Endothelial cell of umbilical vein (primary cell): Measurements from ENCODE around the gene PLXNA3. TPM values are rescaled to one million over a fixed set of nuclear protein-coding genes. Genes with fewer than 3 reads are reported as not detected.

Source experiments
- BruUV-seq: library from RNA; stranded (reverse); fragments of 400-500 nt; replicated peaks from 2 replicates; lab custom pipeline; 2021; lab: Mats Ljungman, UMichigan
- CTCF ChIA-PET: fragments of 300-600, 350-600 bp; sonication (Branson Sonifier 250); formaldehyde crosslinking; loops from one replicate; lab custom pipeline; 2021; ENCODE audit warnings: antibody characterized with exemption, inconsistent platforms; lab: Charles Lee
- POLR2A ChIA-PET: fragments of 300-600, 350-600 bp; sonication (Branson Sonifier 250); formaldehyde crosslinking; loops from one replicate; lab custom pipeline; 2021; ENCODE audit warnings: antibody characterized with exemption, inconsistent platforms; lab: Charles Lee
- DNase-seq: peaks from one replicate; pipeline ENCODE4 v3.0.0-alpha.2; 2011; ENCODE audit warnings: low read depth, low spot score
- FAIRE-seq: peaks from 2 replicates; lab custom pipeline; 2011; peaks lifted over from hg19 to GRCh38; lab: Jason Lieb, UNC
- H2AFZ ChIP-seq: 2 replicates; pipeline ENCODE4 v1.6.0; 2012; ENCODE audit warnings: low read depth, low read length, control low read depth, inconsistent platforms
- H3K27ac ChIP-seq: 2 replicates; pipeline ENCODE4 v1.5.1; 2011; ENCODE audit warnings: low read depth, mild to moderate bottlenecking, control low read depth, low read length, moderate library complexity; ENCODE audit not compliant: insufficient read depth
- H3K27me3 ChIP-seq, 2 experiments: 2 replicates each; pipeline versions ENCODE4 v1.6.0 to v1.6.1; 2011; ENCODE audit warnings: low read length in 2 of 2, mixed read lengths in 1 of 2; ENCODE audit not compliant: control insufficient read depth in 2 of 2, insufficient read depth in 2 of 2
- H3K36me3 ChIP-seq, 2 experiments: 2 replicates in 1 of 2; 3 replicates in 1 of 2; pipeline ENCODE4 v1.5.1; 2011; ENCODE audit warnings: low read length in 2 of 2, mild to moderate bottlenecking in 1 of 2, moderate library complexity in 1 of 2; ENCODE audit not compliant: control insufficient read depth in 2 of 2, insufficient read depth in 2 of 2; ENCODE audit errors: extremely low read depth in 1 of 2
- H3K4me1 ChIP-seq: 3 replicates; pipeline ENCODE4 v1.5.1; 2011; ENCODE audit warnings: mild to moderate bottlenecking, low read length; ENCODE audit not compliant: control insufficient read depth, insufficient read depth; ENCODE audit errors: extremely low read depth
- H3K4me2 ChIP-seq: 2 replicates; pipeline ENCODE4 v1.6.1; 2011; ENCODE audit warnings: low read length, control low read depth, mixed read lengths; ENCODE audit not compliant: insufficient read depth
- H3K4me3 ChIP-seq, 3 experiments: fragments of 200-600 bp in 1 of 3; sonication (generic), shearing (Covaris generic) in 1 of 3; replicated peaks in 1 of 3; 2 replicates each; pipeline ENCODE4 v1.5.1; 2011 to 2016; ENCODE audit warnings: control low read depth in 3 of 3, low read length in 3 of 3, mild to moderate bottlenecking in 2 of 3, inconsistent platforms in 1 of 3, low read depth in 1 of 3, moderate library complexity in 1 of 3; ENCODE audit not compliant: insufficient read depth in 1 of 3
- H3K79me2 ChIP-seq: 2 replicates; pipeline ENCODE4 v1.6.0; 2012; ENCODE audit warnings: low read length, inconsistent platforms; ENCODE audit not compliant: control insufficient read depth, insufficient read depth
- H3K9ac ChIP-seq: replicated peaks from 2 replicates; pipeline ENCODE3; 2011; ENCODE audit warnings: low read length, control low read depth; ENCODE audit not compliant: insufficient read depth; ENCODE audit errors: extremely low read depth
- H3K9me1 ChIP-seq: replicated peaks from 3 replicates; pipeline ENCODE4 v1.6.0; 2011; ENCODE audit warnings: mild to moderate bottlenecking, low read length; ENCODE audit not compliant: control insufficient read depth, insufficient read depth; ENCODE audit errors: extremely low read depth
- H3K9me3 ChIP-seq: replicated peaks from 2 replicates; pipeline ENCODE4 v1.5.1; 2012; ENCODE audit warnings: low read length, inconsistent platforms; ENCODE audit not compliant: control insufficient read depth, insufficient read depth
- H4K20me1 ChIP-seq: replicated peaks from 2 replicates; pipeline ENCODE3; 2011; ENCODE audit warnings: mild to moderate bottlenecking, low read length; ENCODE audit not compliant: control insufficient read depth, insufficient read depth; ENCODE audit errors: extremely low read depth
- EZH2 ChIP-seq: IDR thresholded peaks from 2 replicates; pipeline ENCODE4 v1.6.1; 2012; ENCODE audit warnings: borderline replicate concordance, low read depth, mild to moderate bottlenecking, moderate library complexity, low read length, inconsistent platforms; ENCODE audit not compliant: severe bottlenecking
- FOS ChIP-seq: IDR thresholded peaks from 2 replicates; pipeline ENCODE4 v1.6.1; 2011; ENCODE audit warnings: mild to moderate bottlenecking, low read length, moderate library complexity, borderline replicate concordance; ENCODE audit not compliant: insufficient read depth
- GATA2 ChIP-seq: IDR thresholded peaks from 2 replicates; pipeline ENCODE4 v1.7.0; 2011; ENCODE audit warnings: low read depth, mild to moderate bottlenecking, moderate library complexity, mixed read lengths, low read length; ENCODE audit not compliant: insufficient read length, insufficient read depth
- JUN ChIP-seq: IDR thresholded peaks from 2 replicates; pipeline ENCODE4 v1.6.1; 2011; ENCODE audit warnings: borderline replicate concordance, low read depth; ENCODE audit not compliant: insufficient read length, insufficient read depth
- MYC ChIP-seq: IDR thresholded peaks from one replicate; pipeline ENCODE4 v1.6.1; 2011; ENCODE audit warnings: mild to moderate bottlenecking, low read depth, low read length
- POLR2A ChIP-seq: IDR thresholded peaks from 2 replicates; pipeline ENCODE4 v1.6.1; 2012; ENCODE audit warnings: low read depth, mild to moderate bottlenecking, control low read depth, low read length
- POLR2AphosphoS5 ChIP-seq: IDR thresholded peaks from 2 replicates; pipeline ENCODE4 v1.6.1; 2012; ENCODE audit warnings: low read depth, mild to moderate bottlenecking, control low read depth, low read length, moderate library complexity; ENCODE audit not compliant: insufficient read depth
- dilution Hi-C: fragments of 300-500 bp; cut with MboI; formaldehyde crosslinking; loops from one replicate; pipeline ENCODE4 v1.15.0; 2019; ENCODE audit warnings: low sequenced_read_pairs; ENCODE audit not compliant: extremely low pct_ligation_motif_present
- intact Hi-C: fragments of 100-400 bp; cut with micrococcal nuclease; formaldehyde crosslinking; loops from one replicate; pipeline ENCODE4 v1.10.0; 2022
- polyA plus RNA-seq, 4 experiments: library from polyadenylated mRNA; depleted of rRNA in 3 of 4; stranded (reverse) in 3 of 4; unstranded in 1 of 4; fragments of >200 nt; gene quantifications; 2 replicates each; pipeline versions ENCODE4 v1.2.1 to v1.2.3, GENCODE V29; 2011 to 2012; ENCODE audit warnings: missing spikeins in 1 of 4
- total RNA-seq: library from RNA; stranded (reverse); gene quantifications from 2 replicates; pipeline ENCODE4 v1.2.3, GENCODE V29; 2021
- TF ChIP-seq, protein P1 (sequence below): IDR thresholded peaks from 2 replicates; pipeline ENCODE4 v1.6.1; 2011; ENCODE audit not compliant: insufficient read depth, insufficient read length
- TF ChIP-seq, protein P2 (sequence below), 2 donors: IDR thresholded peaks; 1 replicate in 1 of 2; 2 replicates in 1 of 2; pipeline ENCODE4 v1.5.1; 2011; ENCODE audit warnings: low read length in 2 of 2, mild to moderate bottlenecking in 2 of 2, moderate library complexity in 2 of 2, control low read depth in 1 of 2, inconsistent platforms in 1 of 2, low read depth in 1 of 2; ENCODE audit not compliant: insufficient read depth in 1 of 2; ENCODE audit errors: extremely low read depth in 1 of 2

PLXNA3 gene
- total and polyA plus RNA-seq, 2 donors (not counting 3 experiments of a cell fraction or from before 2014, with no cell fraction given): 56.8 to 58.6 TPM

DNA sequence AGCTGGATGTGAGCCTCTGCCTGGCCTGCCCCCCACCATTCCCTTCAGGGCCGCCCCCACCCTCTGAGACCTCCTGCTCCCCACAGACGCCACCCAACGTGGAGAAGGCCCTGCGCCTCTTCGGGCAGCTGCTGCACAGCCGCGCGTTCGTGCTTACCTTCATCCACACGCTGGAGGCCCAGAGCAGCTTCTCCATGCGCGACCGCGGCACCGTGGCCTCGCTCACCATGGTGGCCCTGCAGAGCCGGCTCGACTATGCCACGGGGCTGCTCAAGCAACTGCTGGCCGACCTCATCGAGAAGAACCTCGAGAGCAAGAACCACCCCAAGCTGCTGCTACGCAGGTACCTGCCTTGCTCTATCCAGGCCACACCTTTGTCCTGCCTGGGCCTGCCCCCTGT is 10.1 kb downstream of the PLXNA3 start:
- intact Hi-C loops: no loop called here
- TF ChIP-seq MYC (no peak), FOS (no peak), POLR2A (no peak), JUN (no peak), EZH2 (no peak), GATA2 (no peak), POLR2AphosphoS5 (no peak)
- TF ChIP-seq, protein P1, sequence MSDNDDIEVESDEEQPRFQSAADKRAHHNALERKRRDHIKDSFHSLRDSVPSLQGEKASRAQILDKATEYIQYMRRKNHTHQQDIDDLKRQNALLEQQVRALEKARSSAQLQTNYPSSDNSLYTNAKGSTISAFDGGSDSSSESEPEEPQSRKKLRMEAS: no peak
- TF ChIP-seq, protein P2, sequence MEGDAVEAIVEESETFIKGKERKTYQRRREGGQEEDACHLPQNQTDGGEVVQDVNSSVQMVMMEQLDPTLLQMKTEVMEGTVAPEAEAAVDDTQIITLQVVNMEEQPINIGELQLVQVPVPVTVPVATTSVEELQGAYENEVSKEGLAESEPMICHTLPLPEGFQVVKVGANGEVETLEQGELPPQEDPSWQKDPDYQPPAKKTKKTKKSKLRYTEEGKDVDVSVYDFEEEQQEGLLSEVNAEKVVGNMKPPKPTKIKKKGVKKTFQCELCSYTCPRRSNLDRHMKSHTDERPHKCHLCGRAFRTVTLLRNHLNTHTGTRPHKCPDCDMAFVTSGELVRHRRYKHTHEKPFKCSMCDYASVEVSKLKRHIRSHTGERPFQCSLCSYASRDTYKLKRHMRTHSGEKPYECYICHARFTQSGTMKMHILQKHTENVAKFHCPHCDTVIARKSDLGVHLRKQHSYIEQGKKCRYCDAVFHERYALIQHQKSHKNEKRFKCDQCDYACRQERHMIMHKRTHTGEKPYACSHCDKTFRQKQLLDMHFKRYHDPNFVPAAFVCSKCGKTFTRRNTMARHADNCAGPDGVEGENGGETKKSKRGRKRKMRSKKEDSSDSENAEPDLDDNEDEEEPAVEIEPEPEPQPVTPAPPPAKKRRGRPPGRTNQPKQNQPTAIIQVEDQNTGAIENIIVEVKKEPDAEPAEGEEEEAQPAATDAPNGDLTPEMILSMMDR (IDR thresholded peaks at IDR 0.05; ENCODE audit: extremely low read depth in 1 of 2, insufficient read depth in 1 of 2, low read depth in 1 of 2, low read length in 2 of 2): no peak
- ChIA-PET POLR2A (no interaction called here), CTCF (no interaction called here)
- H3K27me3 ChIP-seq: no peaks in the 10 kb centered on the region
- no peak overlapping the region for H3K9ac ChIP-seq
- no peaks in the 10 kb centered on the region for H3K4me1 ChIP-seq
- dilution Hi-C loops: no loop called here
- H3K9me1 ChIP-seq: no peaks in the 10 kb centered on the region
- FAIRE-seq (no peak), DNase-seq (no peak)
- no peaks in the 10 kb centered on the region for H4K20me1 ChIP-seq
- BruUV-seq: no TSS peak
- no peaks in the 10 kb centered on the region for H3K9me3 ChIP-seq
- H3K79me2 ChIP-seq: no peaks in the 10 kb centered on the region
- no peak overlapping the region for H3K27ac ChIP-seq
- H2AFZ ChIP-seq: no peak overlapping the region
- H3K4me2 ChIP-seq: no peak overlapping the region
- no peak overlapping the region for H3K4me3 ChIP-seq
- H3K36me3 ChIP-seq: peaks cover 0 to 49% of the 10 kb centered on the region in 2 experiments
